Measurements from ENCODE around the gene RPL7A. TPM values are rescaled to one million over a fixed set of nuclear protein-coding genes. Genes with fewer than 3 reads are reported as not detected.

RPL7A gene
- total RNA-seq, 1 donor from 2014 or later: 1,772 TPM

DNA sequence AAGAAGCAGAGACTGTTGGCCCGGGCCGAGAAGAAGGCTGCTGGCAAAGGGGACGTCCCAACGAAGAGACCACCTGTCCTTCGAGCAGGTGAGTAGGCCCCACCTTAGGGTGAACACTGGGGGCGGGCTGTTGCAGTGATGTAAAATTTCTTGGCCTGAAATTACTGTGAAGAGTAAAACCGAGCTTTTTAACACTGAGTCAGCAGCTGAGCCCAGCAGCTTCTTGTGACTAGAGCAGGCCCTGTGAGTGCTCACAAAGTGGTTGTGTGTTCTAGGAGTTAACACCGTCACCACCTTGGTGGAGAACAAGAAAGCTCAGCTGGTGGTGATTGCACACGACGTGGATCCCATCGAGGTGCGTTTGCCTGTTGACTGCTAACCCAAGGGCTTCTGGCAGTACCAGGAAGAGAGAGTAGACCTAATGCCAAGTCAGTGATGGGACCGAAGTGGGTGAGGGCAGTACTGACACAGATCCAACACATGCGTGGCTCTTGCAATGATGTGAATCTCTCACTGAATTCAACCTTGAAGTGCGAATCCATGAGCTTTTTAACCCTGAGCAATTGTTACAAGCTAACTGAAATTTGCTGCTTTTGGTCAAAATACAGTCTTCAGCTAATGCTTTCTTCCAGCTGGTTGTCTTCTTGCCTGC, 2.1 kb downstream of the RPL7A start:
- H3K4me3 Mint-ChIP-seq (ENCODE audit: unreplicated experiment): peak overlapping the region; percentile 22
- H3K27me3 Mint-ChIP-seq (ENCODE audit: unreplicated experiment): no peaks in the 10 kb centered on the region
- H3K4me1 Mint-ChIP-seq (ENCODE audit: unreplicated experiment): peaks cover 37% of the 10 kb centered on the region
- DNase-seq (ENCODE audit: extremely low spot score, unreplicated experiment): no peak
- H3K36me3 Mint-ChIP-seq (ENCODE audit: unreplicated experiment): peaks cover 38% of the 10 kb centered on the region
- H3K9me3 Mint-ChIP-seq (ENCODE audit: unreplicated experiment): no peaks in the 10 kb centered on the region
- TF ChIP-seq, protein P1, sequence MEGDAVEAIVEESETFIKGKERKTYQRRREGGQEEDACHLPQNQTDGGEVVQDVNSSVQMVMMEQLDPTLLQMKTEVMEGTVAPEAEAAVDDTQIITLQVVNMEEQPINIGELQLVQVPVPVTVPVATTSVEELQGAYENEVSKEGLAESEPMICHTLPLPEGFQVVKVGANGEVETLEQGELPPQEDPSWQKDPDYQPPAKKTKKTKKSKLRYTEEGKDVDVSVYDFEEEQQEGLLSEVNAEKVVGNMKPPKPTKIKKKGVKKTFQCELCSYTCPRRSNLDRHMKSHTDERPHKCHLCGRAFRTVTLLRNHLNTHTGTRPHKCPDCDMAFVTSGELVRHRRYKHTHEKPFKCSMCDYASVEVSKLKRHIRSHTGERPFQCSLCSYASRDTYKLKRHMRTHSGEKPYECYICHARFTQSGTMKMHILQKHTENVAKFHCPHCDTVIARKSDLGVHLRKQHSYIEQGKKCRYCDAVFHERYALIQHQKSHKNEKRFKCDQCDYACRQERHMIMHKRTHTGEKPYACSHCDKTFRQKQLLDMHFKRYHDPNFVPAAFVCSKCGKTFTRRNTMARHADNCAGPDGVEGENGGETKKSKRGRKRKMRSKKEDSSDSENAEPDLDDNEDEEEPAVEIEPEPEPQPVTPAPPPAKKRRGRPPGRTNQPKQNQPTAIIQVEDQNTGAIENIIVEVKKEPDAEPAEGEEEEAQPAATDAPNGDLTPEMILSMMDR (IDR thresholded peaks at IDR 0.05): no peak
- peak overlapping the region; percentile 10 for H3K27ac Mint-ChIP-seq (ENCODE audit: unreplicated experiment)

DNA sequence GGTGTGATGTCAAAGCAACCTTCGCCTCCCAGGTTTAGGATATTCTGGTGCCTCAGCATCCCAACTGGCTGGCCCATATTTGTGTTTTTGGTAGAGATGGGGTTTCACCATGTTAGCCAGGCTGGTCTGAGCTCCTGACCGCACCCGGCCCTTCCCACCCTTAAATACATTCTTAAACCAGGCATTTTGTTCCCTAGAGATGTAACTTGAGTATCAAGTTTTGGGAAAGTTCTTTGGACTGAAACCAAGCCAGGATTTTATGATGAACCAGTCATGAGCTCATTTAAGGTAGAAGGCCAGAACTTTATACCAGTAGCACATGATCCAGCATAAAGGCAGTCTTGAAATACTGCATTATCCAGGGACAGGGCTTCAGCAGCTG, 3.5 kb downstream of the RPL7A start:
- Mint-ChIP-seq H3K36me3 (ENCODE audit: unreplicated experiment) (peaks cover 37% of the 10 kb centered on the region), H3K4me1 (ENCODE audit: unreplicated experiment) (peaks cover 38% of the 10 kb centered on the region), H3K27ac (ENCODE audit: unreplicated experiment) (peak overlapping the region; percentile 41), H3K9me3 (ENCODE audit: unreplicated experiment) (no peaks in the 10 kb centered on the region), H3K27me3 (ENCODE audit: unreplicated experiment) (no peaks in the 10 kb centered on the region), H3K4me3 (ENCODE audit: unreplicated experiment) (no peak overlapping the region)
- TF ChIP-seq, protein P1 (IDR thresholded peaks at IDR 0.05): no peak
- no peak for DNase-seq (ENCODE audit: extremely low spot score, unreplicated experiment)

DNA sequence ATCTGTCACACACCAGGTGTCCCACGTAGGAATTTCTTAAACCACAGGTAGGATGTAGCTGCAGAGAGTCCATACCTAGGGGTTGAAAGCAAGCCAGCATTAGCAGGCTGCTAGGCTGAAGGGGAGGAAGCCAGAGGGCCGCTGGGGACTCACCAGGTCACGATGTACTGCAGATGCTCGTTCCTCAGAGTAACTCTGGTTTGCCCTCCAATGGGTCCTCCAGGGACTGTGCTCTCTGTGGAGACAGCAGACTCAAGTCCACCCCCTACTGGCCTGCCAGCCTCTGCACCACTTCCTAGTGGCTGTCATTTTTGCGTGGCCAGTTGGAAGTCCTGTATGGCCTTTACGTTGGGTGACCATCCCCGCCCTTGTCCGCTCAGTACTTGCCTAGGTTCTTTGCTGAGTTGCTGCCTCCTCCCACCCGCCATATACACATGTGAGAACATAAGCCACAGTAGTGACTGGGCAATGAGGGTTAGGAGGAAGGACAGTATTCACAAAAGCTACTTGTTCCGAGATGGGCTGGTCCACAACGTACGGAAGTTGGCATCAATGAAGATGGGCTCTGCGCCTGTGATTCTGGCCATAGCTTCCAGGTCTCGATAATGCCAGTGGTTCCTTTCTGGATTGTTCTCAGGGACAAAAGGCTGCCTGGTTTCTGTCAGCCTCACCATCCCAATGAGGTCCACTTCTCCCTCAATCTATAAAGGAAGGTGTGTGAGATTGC, 4.1 kb downstream of the RPL7A start:
- Mint-ChIP-seq H3K36me3 (ENCODE audit: unreplicated experiment) (peaks cover 37% of the 10 kb centered on the region), H3K27ac (ENCODE audit: unreplicated experiment) (no peak overlapping the region), H3K9me3 (ENCODE audit: unreplicated experiment) (no peaks in the 10 kb centered on the region), H3K27me3 (ENCODE audit: unreplicated experiment) (no peaks in the 10 kb centered on the region), H3K4me3 (ENCODE audit: unreplicated experiment) (no peak overlapping the region), H3K4me1 (ENCODE audit: unreplicated experiment) (peaks cover 34% of the 10 kb centered on the region)
- TF ChIP-seq, protein P1 (IDR thresholded peaks at IDR 0.05): peak; percentile 52
- no peak for DNase-seq (ENCODE audit: extremely low spot score, unreplicated experiment)

DNA sequence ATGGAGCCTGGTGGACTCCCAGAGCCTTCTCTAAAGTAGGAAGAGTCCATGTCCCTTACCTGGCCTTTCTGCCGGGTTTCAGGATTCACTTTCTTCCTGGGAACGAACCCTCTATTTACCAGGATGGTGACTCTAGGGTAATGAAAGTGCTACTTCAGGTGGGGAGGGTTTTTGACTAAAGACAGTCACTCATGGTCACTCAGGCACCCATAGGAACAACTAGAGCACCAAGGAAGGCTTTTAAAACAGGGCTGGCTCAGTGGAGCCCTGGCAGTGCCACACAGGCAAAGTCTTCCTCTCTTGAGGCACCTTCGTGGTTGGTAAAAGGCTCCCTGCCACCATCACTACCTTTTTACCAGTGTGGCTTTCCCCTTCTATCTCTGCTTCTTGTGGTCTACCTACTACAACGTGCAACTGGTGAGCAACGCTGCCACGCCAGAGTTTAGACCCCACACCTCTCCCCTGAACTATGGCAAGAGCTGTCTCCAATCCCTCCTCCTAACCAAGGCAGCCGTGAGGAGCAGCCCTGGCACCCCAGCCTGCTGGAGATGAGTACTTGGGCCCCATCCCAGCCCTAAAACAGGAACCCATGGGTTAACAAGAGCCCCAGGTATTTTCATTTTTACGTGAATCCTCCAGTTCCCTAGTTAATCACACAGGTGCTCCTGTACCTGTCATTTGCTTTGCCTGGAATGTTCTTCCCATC, 4.8 kb downstream of the RPL7A start:
- Mint-ChIP-seq H3K4me3 (ENCODE audit: unreplicated experiment) (no peak overlapping the region), H3K4me1 (ENCODE audit: unreplicated experiment) (peaks cover 40% of the 10 kb centered on the region), H3K27me3 (ENCODE audit: unreplicated experiment) (no peaks in the 10 kb centered on the region), H3K27ac (ENCODE audit: unreplicated experiment) (peak overlapping the region; percentile 47), H3K36me3 (ENCODE audit: unreplicated experiment) (peaks cover 37% of the 10 kb centered on the region), H3K9me3 (ENCODE audit: unreplicated experiment) (no peaks in the 10 kb centered on the region)
- DNase-seq (ENCODE audit: extremely low spot score, unreplicated experiment): no peak
- TF ChIP-seq, protein P1 (IDR thresholded peaks at IDR 0.05): no peak

DNA sequence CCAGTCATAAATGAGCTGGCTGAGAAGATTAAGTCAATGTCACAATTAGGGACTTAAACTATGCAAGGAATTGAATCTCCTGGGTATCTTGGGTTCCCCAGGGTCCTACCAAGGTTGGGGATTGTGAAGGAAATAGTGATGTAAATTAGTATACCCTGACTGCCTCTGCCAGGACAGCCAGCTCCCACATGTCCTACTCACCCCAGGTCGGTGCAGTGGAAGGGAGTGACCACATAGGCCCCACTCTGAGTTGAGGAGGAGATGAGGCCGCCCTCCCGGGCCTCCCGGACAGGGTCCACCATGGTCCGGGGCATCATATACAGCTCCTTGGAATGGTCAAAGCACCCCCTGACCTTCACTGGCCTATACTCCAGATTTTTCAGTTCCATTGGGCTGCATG, 5.5 kb downstream of the RPL7A start:
- H3K36me3 Mint-ChIP-seq (ENCODE audit: unreplicated experiment): peaks cover 36% of the 10 kb centered on the region
- H3K27me3 Mint-ChIP-seq (ENCODE audit: unreplicated experiment): no peaks in the 10 kb centered on the region
- no peak for DNase-seq (ENCODE audit: extremely low spot score, unreplicated experiment)
- no peak overlapping the region for H3K4me3 Mint-ChIP-seq (ENCODE audit: unreplicated experiment)
- H3K4me1 Mint-ChIP-seq (ENCODE audit: unreplicated experiment): peaks cover 42% of the 10 kb centered on the region
- H3K9me3 Mint-ChIP-seq (ENCODE audit: unreplicated experiment): no peaks in the 10 kb centered on the region
- no peak overlapping the region for H3K27ac Mint-ChIP-seq (ENCODE audit: unreplicated experiment)
- TF ChIP-seq, protein P1 (IDR thresholded peaks at IDR 0.05): no peak

Measured in osteocyte (in vitro differentiated cells).